HEK293 (cell line): ENCODE measurements around the gene PRKCA.

Experiments used
- CTCF ChIA-PET: fragments of 350-600 bp; formaldehyde crosslinking; extraction: SDS; loops from one replicate; lab custom pipeline; 2021; ENCODE audit warnings: antibody characterized with exemption; lab: Yijun Ruan, JAX
- POLR2A ChIA-PET: fragments of 300-600 bp; formaldehyde crosslinking; extraction: SDS; loops from one replicate; lab custom pipeline; 2020; ENCODE audit warnings: antibody characterized with exemption, inconsistent platforms; lab: Yijun Ruan, JAX
- H3K27ac ChIP-seq: fragments of 200-500 bp; sonication (Bioruptor generic); 2 replicates; pipeline ENCODE4 v1.5.1; 2014; ENCODE audit warnings: low read depth, low read length, control low read depth, inconsistent platforms; ENCODE audit errors: extremely low read depth
- H3K36me3 ChIP-seq, 2 experiments: fragments of 200-500 bp in 1 of 2; sonication (Bioruptor generic) in 1 of 2; 1 replicate in 1 of 2; 2 replicates in 1 of 2; pipeline ENCODE4 v1.5.1; 2014 to 2017; ENCODE audit warnings: inconsistent platforms in 2 of 2, low read length in 2 of 2; ENCODE audit not compliant: control insufficient read depth in 2 of 2, insufficient read depth in 1 of 2
- H3K4me1 ChIP-seq: fragments of 200-500 bp; sonication (Bioruptor generic); 2 replicates; pipeline ENCODE4 v1.5.1; 2014; ENCODE audit warnings: mild to moderate bottlenecking, low read length, inconsistent platforms; ENCODE audit not compliant: control insufficient read depth, insufficient read depth
- H3K4me3 ChIP-seq: 2 replicates; pipeline ENCODE4 v1.5.1; 2011; ENCODE audit warnings: low read depth, mild to moderate bottlenecking, control low read depth, low read length, moderate library complexity
- H3K9me3 ChIP-seq: fragments of 200-500 bp; sonication (Bioruptor generic); 2 replicates; pipeline ENCODE4 v1.5.1; 2014; ENCODE audit warnings: low read depth, low read length, inconsistent platforms; ENCODE audit not compliant: control insufficient read depth, insufficient read depth
- BCL6B ChIP-seq: fragments of 450-650 bp; formaldehyde crosslinking; IDR thresholded peaks from 2 replicates; pipeline ENCODE4 v1.5.1; 2017; ENCODE audit warnings: missing biosample characterization, missing genetic modification characterization
- GFI1B ChIP-seq: fragments of 450-650 bp; formaldehyde crosslinking; IDR thresholded peaks from 2 replicates; pipeline ENCODE4 v1.5.1; 2016; ENCODE audit warnings: missing biosample characterization, missing genetic modification characterization
- GLI4 ChIP-seq: fragments of 450-650 bp; formaldehyde crosslinking; IDR thresholded peaks from 2 replicates; pipeline ENCODE4 v1.5.1; 2016; ENCODE audit warnings: missing biosample characterization, missing genetic modification characterization
- PBX3 ChIP-seq: sonication (generic); formaldehyde crosslinking; IDR thresholded peaks from 2 replicates; pipeline ENCODE4 v1.8.1; 2022; ENCODE audit warnings: mild to moderate bottlenecking, moderate library complexity, missing genetic modification reagents
- PRDM1 ChIP-seq: fragments of 450-650 bp; formaldehyde crosslinking; IDR thresholded peaks from 2 replicates; pipeline ENCODE4; 2016; ENCODE audit warnings: missing biosample characterization, missing genetic modification characterization
- WT1 ChIP-seq: fragments of 450-650 bp; formaldehyde crosslinking; IDR thresholded peaks from 2 replicates; pipeline ENCODE4 v1.5.1; 2016; ENCODE audit warnings: missing biosample characterization, missing genetic modification characterization
- YY2 ChIP-seq: fragments of 450-650 bp; formaldehyde crosslinking; IDR thresholded peaks from 2 replicates; pipeline ENCODE4 v1.5.1; 2016; ENCODE audit warnings: missing biosample characterization, missing genetic modification characterization
- ZBTB20 ChIP-seq: fragments of 450-650 bp; formaldehyde crosslinking; IDR thresholded peaks from 2 replicates; pipeline ENCODE4 v1.5.1; 2016; ENCODE audit warnings: missing biosample characterization, missing genetic modification characterization
- ZBTB48 ChIP-seq: fragments of 450-650 bp; formaldehyde crosslinking; IDR thresholded peaks from 2 replicates; pipeline ENCODE4 v1.5.1; 2016; ENCODE audit warnings: missing biosample characterization, missing genetic modification characterization
- ZNF157 ChIP-seq: fragments of 450-650 bp; formaldehyde crosslinking; IDR thresholded peaks from 2 replicates; pipeline ENCODE4 v1.5.1; 2016; ENCODE audit warnings: missing biosample characterization, missing genetic modification characterization
- ZNF2 ChIP-seq: fragments of 450-650 bp; formaldehyde crosslinking; IDR thresholded peaks from 2 replicates; pipeline ENCODE4 v1.5.1; 2016; ENCODE audit warnings: missing biosample characterization, missing genetic modification characterization
- ZNF292 ChIP-seq: fragments of 450-650 bp; formaldehyde crosslinking; IDR thresholded peaks from 2 replicates; pipeline ENCODE4 v1.5.1; 2016; ENCODE audit warnings: low read depth, missing biosample characterization, missing genetic modification characterization, borderline replicate concordance
- ZNF311 ChIP-seq: fragments of 450-650 bp; formaldehyde crosslinking; IDR thresholded peaks from 2 replicates; pipeline ENCODE4 v1.5.1; 2017; ENCODE audit warnings: missing biosample characterization, missing genetic modification characterization, borderline replicate concordance
- ZNF473 ChIP-seq: fragments of 450-650 bp; formaldehyde crosslinking; IDR thresholded peaks from 2 replicates; pipeline ENCODE4 v1.5.1; 2017; ENCODE audit warnings: missing biosample characterization, missing genetic modification characterization
- ZNF610 ChIP-seq: fragments of 450-650 bp; formaldehyde crosslinking; IDR thresholded peaks from 2 replicates; pipeline ENCODE4 v1.5.1; 2016; ENCODE audit warnings: missing biosample characterization, missing genetic modification characterization, borderline replicate concordance
- ZNF624 ChIP-seq: fragments of 450-650 bp; formaldehyde crosslinking; IDR thresholded peaks from 2 replicates; pipeline ENCODE4 v1.5.1; 2017; ENCODE audit warnings: missing biosample characterization, missing genetic modification characterization
- ZNF626 ChIP-seq: fragments of 450-650 bp; sonication (Bioruptor Pico); formaldehyde crosslinking; IDR thresholded peaks from 2 replicates; pipeline ENCODE4 v1.5.1; 2018; ENCODE audit warnings: missing biosample characterization, missing genetic modification characterization, inconsistent platforms
- ZNF701 ChIP-seq: fragments of 450-650 bp; formaldehyde crosslinking; IDR thresholded peaks from 2 replicates; pipeline ENCODE4 v1.5.1; 2016; ENCODE audit warnings: missing biosample characterization, missing genetic modification characterization
- TF ChIP-seq, protein P1 (sequence below): fragments of 450-650 bp; formaldehyde crosslinking; IDR thresholded peaks from 2 replicates; pipeline ENCODE4 v1.5.1; 2016; ENCODE audit warnings: missing biosample characterization, missing genetic modification characterization

The PRKCA gene

GRCh38 chr17:66595893-66596292, 293.5 kb downstream of the PRKCA start (continued):
- TF ChIP-seq PBX3 (CRISPR knock-in tag) (no peak), ZNF610 (tag by site-specific recombination) (no peak), ZNF2 (no peak), ZNF311 (tag by site-specific recombination) (no peak)
- TF ChIP-seq, all 188 proteins: peak for 0

- no peak overlapping the region for H3K4me3 ChIP-seq
- H3K27ac ChIP-seq, result peak overlapping the region; percentile 30; the same call in 1 of the 2 replicates
- H3K9me3 ChIP-seq, result no peaks in the 10 kb centered on the region
- no peaks in the 10 kb centered on the region for H3K36me3 ChIP-seq
- ChIA-PET CTCF (interaction anchor here (0.5 kb wide), 1 partner anchor 337 kb away, joined by 3 read pairs; no protein-coding TSS in a partner anchor), POLR2A (no interaction called here)
- no peaks in the 10 kb centered on the region; the same call in 1 of the 2 replicates for H3K4me1 ChIP-seq
- TF ChIP-seq PRDM1 (tag by site-specific recombination) (0 out of 2 replicates have a peak, but pooled peaks have one; percentile 19), ZBTB48 (tag by site-specific recombination) (no peak)
- TF ChIP-seq, all 188 proteins: peak for 1
Measured at GRCh38 chr17:66602659-66603384, 300.4 kb downstream of the PRKCA start.

DNA sequence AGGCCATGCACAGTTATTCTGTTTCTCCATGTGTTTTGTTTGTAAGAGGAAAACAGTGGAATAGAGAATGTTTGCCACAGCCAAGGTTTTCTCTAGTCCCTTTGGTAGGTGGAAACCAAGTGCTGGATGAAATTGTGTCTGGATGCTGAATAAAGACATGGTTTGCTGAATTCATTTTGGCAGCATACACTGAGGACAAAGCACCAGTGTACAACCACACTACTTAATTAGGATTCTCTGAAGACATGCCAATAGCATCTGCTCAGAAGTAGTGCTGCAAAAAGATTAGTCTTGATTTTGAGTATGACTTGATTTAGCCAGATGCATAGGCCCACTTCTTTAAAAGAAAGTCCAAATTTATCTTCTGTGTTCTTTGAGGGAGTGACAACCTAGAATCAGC, 302.0 kb downstream of the PRKCA start:
- H3K4me3 ChIP-seq, result no peak overlapping the region
- ChIA-PET POLR2A (no interaction called here), CTCF (no interaction called here)
- TF ChIP-seq ZNF157 (no peak), WT1 (tag by site-specific recombination) (no peak), GFI1B (no peak), ZBTB48 (tag by site-specific recombination) (no peak), YY2 (no peak), ZNF701 (no peak), ZNF473 (tag by site-specific recombination) (no peak), BCL6B (tag by site-specific recombination) (no peak)
- TF ChIP-seq, protein P1, sequence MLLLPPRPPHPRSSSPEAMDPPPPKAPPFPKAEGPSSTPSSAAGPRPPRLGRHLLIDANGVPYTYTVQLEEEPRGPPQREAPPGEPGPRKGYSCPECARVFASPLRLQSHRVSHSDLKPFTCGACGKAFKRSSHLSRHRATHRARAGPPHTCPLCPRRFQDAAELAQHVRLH, result no peak
- H3K36me3 ChIP-seq, result no peaks in the 10 kb centered on the region
- H3K9me3 ChIP-seq, result no peaks in the 10 kb centered on the region
- no peak overlapping the region for H3K27ac ChIP-seq
- no peaks in the 10 kb centered on the region; the same call in 1 of the 2 replicates for H3K4me1 ChIP-seq

DNA sequence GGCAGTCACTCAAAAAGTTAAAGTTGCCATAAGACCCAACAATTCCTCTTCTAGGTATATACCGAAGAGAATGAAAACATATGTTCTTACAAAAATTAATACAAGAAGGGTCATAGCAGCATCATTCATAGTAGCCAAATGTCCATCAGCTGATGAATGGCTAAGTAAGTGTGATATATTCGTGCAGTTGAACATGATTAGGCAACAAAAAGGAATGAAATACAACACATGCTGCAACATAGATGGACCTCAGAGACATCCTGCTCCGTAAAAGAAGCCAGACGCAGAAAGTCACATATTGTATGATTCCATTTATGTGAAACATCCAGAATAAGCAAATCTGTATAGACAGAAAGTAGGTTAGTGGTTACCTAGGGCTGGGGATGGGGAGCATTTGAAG, 303.1 kb downstream of the PRKCA start:
- H3K4me3 ChIP-seq, result no peak overlapping the region
- TF ChIP-seq ZNF624 (tag by site-specific recombination), result no peak
- no peak for TF ChIP-seq GLI4 (tag by site-specific recombination)
- no peak for TF ChIP-seq ZBTB20 (tag by site-specific recombination)
- TF ChIP-seq ZNF626 (tag by site-specific recombination), result no peak
- TF ChIP-seq ZNF292 (tag by site-specific recombination), result no peak
- TF ChIP-seq, all 188 proteins: peak for 0
- Histone ChIP-seq H3K9me3 (no peaks in the 10 kb centered on the region), H3K4me1 (no peaks in the 10 kb centered on the region; the same call in 1 of the 2 replicates), H3K36me3 (no peaks in the 10 kb centered on the region), H3K27ac (no peak overlapping the region)
- CTCF ChIA-PET, result interaction anchor here (0.6 to 0.9 kb wide), 2 partner anchors 10 to 403 kb away, joined by 3 read pairs; no protein-coding TSS in a partner anchor
- POLR2A ChIA-PET, result no interaction called here
